ENCODE results near the gene MUC5B. TPM values are rescaled to one million over a fixed set of nuclear protein-coding genes. Genes with fewer than 3 reads are reported as not detected.

Gene MUC5B
- total and polyA plus RNA-seq, 2 donors (not counting 1 experiment from before 2014, with no cell fraction given): not detected

DNA sequence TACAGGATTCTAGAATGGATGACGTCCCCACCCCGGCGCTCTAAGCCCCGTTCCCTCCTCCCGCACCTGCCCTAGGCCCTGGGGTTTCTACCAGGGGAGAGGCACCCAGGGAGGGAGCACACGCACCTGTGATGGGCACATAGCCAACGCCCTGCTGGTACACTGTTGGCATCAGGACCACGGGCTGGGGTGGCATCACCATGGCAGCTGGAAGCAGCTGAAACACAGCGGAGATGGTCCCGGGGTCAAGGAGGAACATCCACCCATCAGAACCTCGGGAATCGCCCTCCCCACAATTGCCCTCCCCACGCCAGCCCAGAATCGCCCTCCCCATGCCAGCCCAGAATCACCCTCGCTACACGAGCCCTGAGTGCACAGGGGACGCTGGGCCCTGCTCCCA is 63.0 kb downstream of the MUC5B start:
- POLR2A ChIA-PET: no interaction called here
- Mint-ChIP-seq H3K27me3 (no peaks in the 10 kb centered on the region), H3K9me3 (ENCODE audit: insufficient read depth) (no peaks in the 10 kb centered on the region), H3K27ac (no peak overlapping the region), H3K4me3 (no peak overlapping the region), H3K4me1 (no peaks in the 10 kb centered on the region)
- TF ChIP-seq, protein P1, sequence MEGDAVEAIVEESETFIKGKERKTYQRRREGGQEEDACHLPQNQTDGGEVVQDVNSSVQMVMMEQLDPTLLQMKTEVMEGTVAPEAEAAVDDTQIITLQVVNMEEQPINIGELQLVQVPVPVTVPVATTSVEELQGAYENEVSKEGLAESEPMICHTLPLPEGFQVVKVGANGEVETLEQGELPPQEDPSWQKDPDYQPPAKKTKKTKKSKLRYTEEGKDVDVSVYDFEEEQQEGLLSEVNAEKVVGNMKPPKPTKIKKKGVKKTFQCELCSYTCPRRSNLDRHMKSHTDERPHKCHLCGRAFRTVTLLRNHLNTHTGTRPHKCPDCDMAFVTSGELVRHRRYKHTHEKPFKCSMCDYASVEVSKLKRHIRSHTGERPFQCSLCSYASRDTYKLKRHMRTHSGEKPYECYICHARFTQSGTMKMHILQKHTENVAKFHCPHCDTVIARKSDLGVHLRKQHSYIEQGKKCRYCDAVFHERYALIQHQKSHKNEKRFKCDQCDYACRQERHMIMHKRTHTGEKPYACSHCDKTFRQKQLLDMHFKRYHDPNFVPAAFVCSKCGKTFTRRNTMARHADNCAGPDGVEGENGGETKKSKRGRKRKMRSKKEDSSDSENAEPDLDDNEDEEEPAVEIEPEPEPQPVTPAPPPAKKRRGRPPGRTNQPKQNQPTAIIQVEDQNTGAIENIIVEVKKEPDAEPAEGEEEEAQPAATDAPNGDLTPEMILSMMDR (IDR thresholded peaks at IDR 0.05): no peak
- TF ChIP-seq EZH2 (IDR thresholded peaks at IDR 0.05; ENCODE audit: borderline replicate concordance, insufficient read depth, low read depth, low read length, poor library complexity, severe bottlenecking): no peak
- H3K4me3 ChIP-seq (ENCODE audit: control extremely low read depth in 1 of 5, extremely low read depth in 1 of 5, insufficient read depth in 1 of 5, low read depth in 2 of 5, low read length in 4 of 5): no peak overlapping the region
- no peaks in the 10 kb centered on the region for H3K4me1 ChIP-seq (ENCODE audit: control insufficient read depth in 2 of 2, insufficient read depth in 2 of 2, low read length in 2 of 2)
- peaks cover 0 to 61% of the 10 kb centered on the region in 2 experiments for H3K36me3 ChIP-seq (replicated peaks in 1 of 2; ENCODE audit: control extremely low read depth in 1 of 2, control insufficient read depth in 1 of 2, extremely low read depth in 1 of 2, insufficient read depth in 2 of 2, low read length in 1 of 2)
- H4K20me1 ChIP-seq (ENCODE audit: control insufficient read depth, insufficient read depth, low read length, poor library complexity, severe bottlenecking): peaks cover 31% of the 10 kb centered on the region
- intact Hi-C loops (cut with micrococcal nuclease): no loop called here
- no peaks in the 10 kb centered on the region for H3K9me3 ChIP-seq (ENCODE audit: control extremely low read depth in 1 of 3, control insufficient read depth in 2 of 3, insufficient read depth in 1 of 3, low read length in 2 of 3)
- no peak overlapping the region for H3K27ac ChIP-seq (ENCODE audit: low read length in 2 of 2)
- CTCF ChIA-PET: no interaction called here
- H3K9ac ChIP-seq (ENCODE audit: low read length): no peak overlapping the region
- no peak overlapping the region for H2AFZ ChIP-seq (ENCODE audit: insufficient read depth, low read depth, low read length, poor library complexity, severe bottlenecking)
- H3K79me2 ChIP-seq (ENCODE audit: control insufficient read depth, insufficient read depth, low read length): peaks cover 24% of the 10 kb centered on the region
- H3K4me2 ChIP-seq (replicated peaks; ENCODE audit: low read depth, low read length, poor library complexity, severe bottlenecking): no peak overlapping the region
- ATAC-seq (ENCODE audit: low read depth) (no peak), DNase-seq (no peak)
- no peaks in the 10 kb centered on the region for H3K27me3 ChIP-seq (replicated peaks in 1 of 4; ENCODE audit: control extremely low read depth in 1 of 4, control insufficient read depth in 3 of 4, insufficient read depth in 4 of 4, low read length in 3 of 4)
- WGBS (ENCODE audit: insufficient coverage): 97% methylated on average over 14 of the region's 17 CpGs

DNA sequence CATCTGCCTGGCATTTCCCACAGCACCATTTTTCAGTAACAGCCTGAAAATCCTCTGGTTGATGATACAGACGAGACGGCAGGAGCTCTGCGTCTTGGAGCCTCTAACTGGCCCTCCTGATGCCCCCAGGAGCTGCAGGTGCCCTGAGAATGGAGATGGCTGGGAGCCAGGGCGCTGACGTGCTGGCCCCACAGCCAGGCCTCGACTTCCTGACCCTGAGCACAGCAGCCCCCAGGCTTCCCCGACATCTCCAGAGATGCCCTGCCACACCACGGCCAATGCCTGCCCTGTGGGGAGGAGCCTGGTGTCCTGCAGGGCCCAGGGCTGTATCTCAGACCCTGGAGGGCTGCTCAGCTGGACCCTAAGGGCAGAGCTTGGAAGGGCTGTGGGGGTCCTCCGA is 65.1 kb downstream of the MUC5B start:
- Mint-ChIP-seq H3K27ac (no peak overlapping the region), H3K4me1 (no peaks in the 10 kb centered on the region), H3K4me3 (no peak overlapping the region), H3K27me3 (no peaks in the 10 kb centered on the region), H3K9me3 (ENCODE audit: insufficient read depth) (no peaks in the 10 kb centered on the region)
- TF ChIP-seq, protein P1 (IDR thresholded peaks at IDR 0.05): no peak
- TF ChIP-seq EZH2 (IDR thresholded peaks at IDR 0.05; ENCODE audit: borderline replicate concordance, insufficient read depth, low read depth, low read length, poor library complexity, severe bottlenecking): no peak
- Histone ChIP-seq H3K9me3 (ENCODE audit: control extremely low read depth in 1 of 3, control insufficient read depth in 2 of 3, insufficient read depth in 1 of 3, low read length in 2 of 3) (no peaks in the 10 kb centered on the region), H3K79me2 (ENCODE audit: control insufficient read depth, insufficient read depth, low read length) (peaks cover 40% of the 10 kb centered on the region), H4K20me1 (ENCODE audit: control insufficient read depth, insufficient read depth, low read length, poor library complexity, severe bottlenecking) (peaks cover 51% of the 10 kb centered on the region), H3K36me3 (replicated peaks in 1 of 2; ENCODE audit: control extremely low read depth in 1 of 2, control insufficient read depth in 1 of 2, extremely low read depth in 1 of 2, insufficient read depth in 2 of 2, low read length in 1 of 2) (peaks cover 0 to 63% of the 10 kb centered on the region in 2 experiments), H3K27me3 (replicated peaks in 1 of 4; ENCODE audit: control extremely low read depth in 1 of 4, control insufficient read depth in 3 of 4, insufficient read depth in 4 of 4, low read length in 3 of 4) (no peaks in the 10 kb centered on the region), H3K27ac (ENCODE audit: low read length in 2 of 2) (no peak overlapping the region), H3K9ac (ENCODE audit: low read length) (no peak overlapping the region), H2AFZ (ENCODE audit: insufficient read depth, low read depth, low read length, poor library complexity, severe bottlenecking) (no peak overlapping the region), H3K4me3 (ENCODE audit: control extremely low read depth in 1 of 5, extremely low read depth in 1 of 5, insufficient read depth in 1 of 5, low read depth in 2 of 5, low read length in 4 of 5) (no peak overlapping the region), H3K4me1 (ENCODE audit: control insufficient read depth in 2 of 2, insufficient read depth in 2 of 2, low read length in 2 of 2) (no peaks in the 10 kb centered on the region), H3K4me2 (replicated peaks; ENCODE audit: low read depth, low read length, poor library complexity, severe bottlenecking) (no peak overlapping the region)
- ATAC-seq (ENCODE audit: low read depth) (no peak), DNase-seq (no peak)
- CTCF ChIA-PET: no interaction called here
- 98% methylated on average over 9 of the region's 9 CpGs for WGBS (ENCODE audit: insufficient coverage)
- intact Hi-C loops (cut with micrococcal nuclease): no loop called here
- POLR2A ChIA-PET: no interaction called here

Measured in B cell (primary cell).